HepG2 (cell line): ENCODE results near the gene TF. TPM values are rescaled to one million over a fixed set of nuclear protein-coding genes. Genes with fewer than 3 reads are reported as not detected.

Source experiments
- ATAC-seq: fragments of 200-7000 bp; cut with Tn5 transposase; 3 replicates; pipeline ENCODE4 v1.9.1; 2020; ENCODE audit warnings: mild to moderate bottlenecking, moderate library complexity
- BruUV-seq: library from RNA; stranded (reverse); fragments of 400-500 nt; replicated peaks from 2 replicates; lab custom pipeline; 2021; lab: Mats Ljungman, UMichigan
- CTCF ChIA-PET: fragments of 300-600 bp; formaldehyde crosslinking; extraction: SDS; loops from one replicate; lab custom pipeline; 2021; ENCODE audit warnings: low total read pairs, inconsistent platforms, low intra/inter-chr PET ratio; lab: Yijun Ruan, JAX
- POLR2A ChIA-PET: fragments of 350-600 bp; sonication (Branson Sonifier 250); formaldehyde crosslinking; loops from one replicate; lab custom pipeline; 2020; ENCODE audit warnings: antibody characterized with exemption, inconsistent platforms; lab: Yijun Ruan, JAX
- DNase-seq: peaks from one replicate; pipeline ENCODE4 v3.0.0-alpha.2; 2015; ENCODE audit warnings: low spot score
- FAIRE-seq: peaks from 3 replicates; lab custom pipeline; 2011; peaks lifted over from hg19 to GRCh38; lab: Jason Lieb, UNC
- H2AFZ ChIP-seq: one replicate; pipeline ENCODE4 v1.6.1; 2011; ENCODE audit warnings: low read length, inconsistent platforms
- H3K27ac ChIP-seq: fragments of 300-600 bp; 3 replicates; pipeline ENCODE4 v1.8.0; 2011; ENCODE audit warnings: mixed run types, mild to moderate bottlenecking, mixed read lengths, low read length, inconsistent platforms; ENCODE audit not compliant: insufficient read depth; ENCODE audit errors: extremely low read length
- H3K27me3 ChIP-seq, 2 experiments: fragments of 200-600 bp in 1 of 2; 2 replicates in 1 of 2; 3 replicates in 1 of 2; pipeline versions ENCODE4 v1.6.0 to v1.8.0; 2011; ENCODE audit warnings: low read length in 2 of 2, mild to moderate bottlenecking in 2 of 2, moderate library complexity in 2 of 2, inconsistent platforms in 1 of 2; ENCODE audit not compliant: insufficient read depth in 2 of 2, control insufficient read depth in 1 of 2
- H3K36me3 ChIP-seq, 2 experiments: fragments of 200-600 bp in 1 of 2; replicated peaks in 1 of 2; 2 replicates in 1 of 2; 3 replicates in 1 of 2; pipeline versions ENCODE4 v1.5.1 to v1.8.0; 2011; ENCODE audit warnings: low read length in 2 of 2, inconsistent platforms in 1 of 2; ENCODE audit not compliant: insufficient read depth in 2 of 2, control insufficient read depth in 1 of 2
- H3K4me1 ChIP-seq: 2 replicates; pipeline ENCODE4 v1.5.1; 2012; ENCODE audit warnings: low read length, inconsistent platforms; ENCODE audit not compliant: insufficient read depth
- H3K4me2 ChIP-seq: 2 replicates; pipeline ENCODE4 v1.6.0; 2011; ENCODE audit warnings: low read depth, low read length, inconsistent platforms
- H3K4me3 ChIP-seq, 3 experiments: fragments of 200-600 bp in 1 of 3; sonication (generic), shearing (Covaris generic) in 1 of 3; replicated peaks in 1 of 3; 2 replicates each; pipeline ENCODE4 v1.5.1; 2011 to 2016; ENCODE audit warnings: low read length in 3 of 3, inconsistent platforms in 2 of 3, low read depth in 2 of 3, mild to moderate bottlenecking in 2 of 3, control low read depth in 1 of 3, mixed read lengths in 1 of 3; ENCODE audit not compliant: insufficient read depth in 1 of 3
- H3K79me2 ChIP-seq: one replicate; pipeline ENCODE4 v1.6.1; 2011; ENCODE audit warnings: low read length, inconsistent platforms; ENCODE audit not compliant: insufficient read depth
- H3K9ac ChIP-seq: 2 replicates; pipeline ENCODE4 v1.6.0; 2011; ENCODE audit warnings: mild to moderate bottlenecking, low read depth, low read length, inconsistent platforms; ENCODE audit not compliant: insufficient read depth
- H3K9me3 ChIP-seq: 2 replicates; pipeline ENCODE4 v1.5.1; 2012; ENCODE audit warnings: mild to moderate bottlenecking, low read length
- H4K20me1 ChIP-seq: 2 replicates; pipeline ENCODE4 v1.6.0; 2011; ENCODE audit warnings: inconsistent platforms, mild to moderate bottlenecking, low read length, moderate library complexity; ENCODE audit not compliant: insufficient read depth
- MNT ChIP-seq: fragments of 450-650 bp; IDR thresholded peaks from 2 replicates; pipeline ENCODE4 v1.6.1; 2016
- SRF ChIP-seq: IDR thresholded peaks from 2 replicates; pipeline ENCODE4 v1.6.1; 2011; ENCODE audit warnings: mild to moderate bottlenecking, low read depth, low read length, moderate library complexity
- TCF7L2 ChIP-seq: IDR thresholded peaks from 2 replicates; pipeline ENCODE4 v1.6.1; 2011; ENCODE audit warnings: mild to moderate bottlenecking, low read depth, low read length, moderate library complexity
- TSC22D2 ChIP-seq: sonication (generic); formaldehyde crosslinking; IDR thresholded peaks from 2 replicates; pipeline ENCODE4 v1.5.1; 2020; ENCODE audit warnings: missing genetic modification reagents, mild to moderate bottlenecking, borderline replicate concordance
- ZBTB38 ChIP-seq: sonication (generic); formaldehyde crosslinking; IDR thresholded peaks from 2 replicates; pipeline ENCODE4 v1.5.1; 2020; ENCODE audit warnings: mild to moderate bottlenecking, missing genetic modification reagents
- ZBTB44 ChIP-seq: sonication (generic); formaldehyde crosslinking; IDR thresholded peaks from 2 replicates; pipeline ENCODE4 v1.4.0; 2020; ENCODE audit warnings: missing genetic modification reagents
- ZBTB7A ChIP-seq: sonication (generic); formaldehyde crosslinking; IDR thresholded peaks from 2 replicates; pipeline ENCODE4 v1.8.0; 2022; ENCODE audit warnings: mild to moderate bottlenecking, missing genetic modification reagents
- WGBS: methylation state at CpG from one replicate; pipeline ENCODE4 v1.1.6; 2017; ENCODE audit warnings: low lambda C conversion rate; 5-methylcytosine and 5-hydroxymethylcytosine counted together
- in situ Hi-C: cut with HindIII; loops from 2 replicates; pipeline ENCODE4 v1.10.0; 2017; ENCODE audit warnings: low pct_unique_long_range_greater_than_20kb; ENCODE audit not compliant: extremely low pct_ligation_motif_present
- intact Hi-C: fragments of 100-400 bp; cut with micrococcal nuclease; formaldehyde crosslinking; loops from one replicate; pipeline ENCODE4 v1.10.0; 2022; ENCODE audit not compliant: unreplicated experiment
- polyA plus RNA-seq, 8 experiments: library from polyadenylated mRNA; depleted of rRNA in 3 of 8; stranded (reverse) in 7 of 8; unstranded in 1 of 8; fragments of >200 nt; fragmentation: Illumina TruSeq in 4 of 8; extraction: Trizol in 4 of 8; gene quantifications; 2 replicates each; pipeline versions ENCODE4 v1.2.1 to v1.2.3, GENCODE V29; 2011 to 2016; ENCODE audit warnings: low read depth in 4 of 8, missing spikeins in 1 of 8, mixed read lengths in 1 of 8; ENCODE audit not compliant: insufficient read depth in 1 of 8
- total RNA-seq, 5 experiments: library from RNA; depleted of rRNA; stranded (reverse); fragments of >200 nt; fragmentation: Illumina TruSeq; extraction: Trizol; gene quantifications; 2 replicates each; pipeline ENCODE4 v1.2.3, GENCODE V29; 2016; ENCODE audit warnings: low read depth in 1 of 5

Gene TF
- total and polyA plus RNA-seq, 2 of the 13 experiments (the other 11 are each of a cell fraction or from before 2014, with no cell fraction given), result 10,074 to 11,821 TPM

- no TSS peak for BruUV-seq
- no peaks in the 10 kb centered on the region for H3K9me3 ChIP-seq
- peaks cover 51% of the 10 kb centered on the region for H3K4me1 ChIP-seq
- no peak for DNase-seq
- CTCF ChIA-PET, result no interaction called here
- no peak overlapping the region for H3K4me2 ChIP-seq
- POLR2A ChIA-PET, result no interaction called here
- 90% methylated on average over 5 of the region's 5 CpGs for WGBS
- in situ Hi-C loops (no loop called here), intact Hi-C loops (no loop called here)
- no peak for FAIRE-seq
- TF ChIP-seq TCF7L2 (no peak), SRF (no peak), ZBTB44 (CRISPR knock-in tag) (no peak), ZBTB7A (CRISPR knock-in tag) (no peak), ZBTB38 (CRISPR knock-in tag) (no peak), MNT (no peak), TSC22D2 (no peak)
- TF ChIP-seq, all 625 proteins: peak for 0
- no peak overlapping the region for H2AFZ ChIP-seq
- no peaks in the 10 kb centered on the region for H3K36me3 ChIP-seq
- no peak overlapping the region for H3K9ac ChIP-seq
- H3K27me3 ChIP-seq, result peaks cover 3 to 4% of the 10 kb centered on the region in 2 experiments; a peak in 2 of 5 replicates
- H4K20me1 ChIP-seq, result no peaks in the 10 kb centered on the region
- ATAC-seq, result no peak
- no peaks in the 10 kb centered on the region for H3K79me2 ChIP-seq
- H3K27ac ChIP-seq, result no peak overlapping the region
- H3K4me3 ChIP-seq, result no peak overlapping the region
These were observed 32.8 kb upstream of the TF start for GRCh38 chr3:133713347-133713746.
